ENCODE data around the gene ITGAE. TPM values are rescaled to one million over a fixed set of nuclear protein-coding genes. Genes with fewer than 3 reads are reported as not detected.

Gene ITGAE
- total RNA-seq, result 13.6 TPM

GRCh38 chr17:3800362-3801271 is at the start of gene ITGAE:
Gene ITGAE, minus strand, starts transcription at chr17:3801188. Its CDS starts 44 bp downstream, at chr17:3801144.

DNA sequence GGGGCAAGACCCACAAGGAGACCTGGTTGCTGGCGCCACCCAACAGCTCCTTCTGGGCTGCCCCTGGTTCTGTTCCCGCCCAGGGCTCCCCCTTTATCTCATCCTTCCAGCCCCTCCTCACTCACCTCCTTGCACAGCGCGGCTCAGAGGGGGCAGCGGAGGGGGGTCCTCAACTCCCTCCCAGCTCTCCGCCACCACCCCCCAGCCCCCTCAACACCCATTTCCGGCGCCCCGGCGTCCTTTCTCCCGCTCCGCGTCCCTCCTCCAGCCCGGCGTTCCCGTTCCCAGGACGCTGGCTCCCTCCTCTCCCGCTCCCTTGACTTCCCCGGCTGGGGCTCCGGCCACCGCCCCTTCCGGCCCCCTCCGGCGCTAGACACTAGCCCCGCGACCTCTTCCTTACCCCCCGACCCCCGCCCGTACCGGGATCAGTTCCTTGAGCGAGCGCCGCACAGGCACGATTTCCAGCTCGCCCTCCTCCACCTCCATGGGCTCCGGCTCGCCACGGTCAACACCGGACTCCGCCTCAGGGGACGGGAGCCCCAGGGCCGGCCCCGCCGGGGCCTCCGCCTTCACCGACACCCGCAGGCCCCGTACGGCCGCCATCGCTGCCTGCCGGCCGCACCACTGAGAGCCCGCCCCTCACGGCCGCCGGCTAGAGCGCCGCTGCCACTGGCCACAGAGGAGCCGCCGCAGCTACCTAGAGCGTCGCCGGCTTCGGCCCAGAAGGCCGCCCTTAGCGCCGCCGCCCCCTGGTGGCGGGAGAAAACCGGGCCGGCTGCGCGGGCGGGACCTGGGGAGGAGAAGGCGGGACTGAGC is 44.8 kb upstream of the ITGAE start, which contains the start of gene NCBP3:
TSS of gene NCBP3 (minus strand) at position 626 of the 816 bp plus-strand sequence. CDS start at position 603, 23 bp downstream.

GRCh38 chr17:3723556-3724377 is 77.2 kb downstream of the ITGAE start, which contains the start of gene HASPIN:
Gene HASPIN, plus strand, starts transcription at chr17:3723903. Its CDS starts 33 bp downstream, at chr17:3723936.

DNA sequence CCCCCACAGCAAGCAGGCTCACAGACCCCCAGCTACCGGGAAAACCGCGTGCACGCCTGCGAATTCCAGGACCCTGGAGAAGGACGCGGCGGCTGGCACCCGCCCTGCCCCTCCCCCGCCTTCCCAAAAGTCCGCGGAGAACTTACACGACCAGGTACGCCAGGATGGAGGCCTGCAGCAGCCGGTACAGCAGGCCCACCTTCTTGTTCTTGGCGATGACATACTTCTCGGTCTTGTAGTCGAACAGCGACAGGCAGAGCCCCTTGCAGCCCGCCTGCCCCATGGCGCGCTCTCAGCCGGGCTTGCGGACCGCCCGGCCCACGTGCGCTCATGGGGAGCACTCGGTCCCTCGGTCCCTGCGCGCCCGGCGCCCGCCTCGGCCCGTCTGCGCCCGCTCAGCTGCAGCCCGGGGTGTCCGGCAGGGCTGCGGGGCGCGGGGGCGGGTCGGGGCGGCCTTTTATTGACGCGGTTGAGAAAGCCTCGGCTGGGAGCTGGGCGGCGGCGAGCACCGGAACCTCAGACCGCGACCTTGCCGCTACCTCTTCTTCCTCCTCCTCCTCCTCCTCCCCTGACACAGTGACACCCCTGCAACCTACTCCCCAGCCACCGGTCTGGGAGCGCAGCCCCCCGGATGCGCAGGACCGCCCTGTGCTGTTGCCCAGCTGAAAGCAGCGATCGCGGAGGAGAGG is 105.1 kb downstream of the ITGAE start, which contains the start of gene P2RX5:
TSS of gene P2RX5 (minus strand) at position 433 of the 689 bp plus-strand sequence. CDS start at position 283, 150 bp downstream.

DNA sequence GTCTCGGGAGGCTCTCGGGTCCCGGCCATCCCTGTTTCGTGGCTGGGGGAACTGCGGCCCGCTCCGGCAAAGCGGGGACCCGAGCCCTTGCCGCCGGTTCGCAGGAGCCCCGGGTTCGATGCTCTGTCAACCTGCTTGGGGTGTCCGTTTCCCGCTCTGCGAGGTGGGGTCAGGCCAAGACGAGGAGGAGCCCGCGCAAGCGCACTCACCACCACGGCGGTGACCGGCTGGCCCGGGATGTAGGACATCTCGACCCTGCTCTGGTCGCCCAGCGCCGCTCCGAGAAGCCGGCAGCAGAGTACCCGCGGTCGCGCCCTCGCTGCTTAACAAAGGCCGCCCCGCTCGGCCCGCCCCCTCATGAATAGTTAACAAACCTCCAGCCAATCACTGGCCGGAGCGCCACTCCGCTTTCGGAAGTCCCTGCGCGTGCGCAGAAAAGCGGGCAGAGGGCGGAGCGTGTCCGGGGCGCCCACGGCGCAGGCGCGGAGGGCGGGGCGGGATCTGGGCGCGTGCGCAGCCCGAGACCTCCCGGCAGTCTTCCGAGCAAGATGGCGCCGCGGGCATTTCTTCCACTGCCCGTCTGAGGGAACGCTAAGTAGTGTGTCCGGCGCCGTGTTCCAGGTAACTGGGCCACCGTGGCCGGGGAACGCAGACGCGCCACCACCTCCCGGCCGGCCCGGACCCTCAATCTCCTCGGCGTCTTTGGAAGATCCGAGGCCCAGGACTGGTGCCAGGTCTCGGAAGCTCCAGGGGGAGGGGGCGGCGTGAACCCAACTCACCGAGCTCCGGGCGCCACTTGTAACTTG is 132.5 kb downstream of the ITGAE start, which contains the start of the genes EMC6 and TAX1BP3:
TSS of gene EMC6 (plus strand) at position 534 of the 806 bp plus-strand sequence. CDS start 335 bp downstream, outside the sequence.
TSS of gene TAX1BP3 (minus strand) at position 300 of the 806 bp plus-strand sequence. CDS start at position 248, 52 bp downstream.

Other genes starting within 250 kb of the ITGAE start
- gene TRPV3, start 243.4 kb downstream of the ITGAE start, total RNA-seq, result 2.8 TPM
- gene TRPV1, start 191.8 kb downstream of the ITGAE start, total RNA-seq, result 7.2 TPM
- 13.1 TPM for gene SHPK, start 164.9 kb downstream of the ITGAE start, total RNA-seq
- 13.1 TPM for gene CTNS, start 164.4 kb downstream of the ITGAE start, total RNA-seq
- 19.8 TPM for gene TAX1BP3, start 132.6 kb downstream of the ITGAE start, total RNA-seq
- gene EMC6, start 132.4 kb downstream of the ITGAE start, total RNA-seq, result 14.8 TPM
- 13.4 TPM for gene P2RX5, start 105.0 kb downstream of the ITGAE start, total RNA-seq
- gene HASPIN, start 77.3 kb downstream of the ITGAE start, total RNA-seq, result 1.4 TPM
- gene NCBP3, start 45.1 kb upstream of the ITGAE start, total RNA-seq, result 33.0 TPM
- gene CAMKK1, start 91.9 kb upstream of the ITGAE start, total RNA-seq, result 11.1 TPM
- gene P2RX1, start 115.3 kb upstream of the ITGAE start, total RNA-seq, result 0.23 TPM
- 2.8 TPM for gene ATP2A3, start 163.2 kb upstream of the ITGAE start, total RNA-seq